Stimulated activated CD8-positive, alpha-beta memory T cell treated with anti-CD3 and anti-CD28 coated beads, Interleukin-7, amount 100 ng/mL, for 24 hours (primary cell): Measurements from ENCODE around the gene MTCL1.

Experiments used
- DNase-seq: peaks from one replicate; pipeline ENCODE4 v3.0.0-alpha.2; 2020; ENCODE audit warnings: low read depth

MTCL1 gene

DNA sequence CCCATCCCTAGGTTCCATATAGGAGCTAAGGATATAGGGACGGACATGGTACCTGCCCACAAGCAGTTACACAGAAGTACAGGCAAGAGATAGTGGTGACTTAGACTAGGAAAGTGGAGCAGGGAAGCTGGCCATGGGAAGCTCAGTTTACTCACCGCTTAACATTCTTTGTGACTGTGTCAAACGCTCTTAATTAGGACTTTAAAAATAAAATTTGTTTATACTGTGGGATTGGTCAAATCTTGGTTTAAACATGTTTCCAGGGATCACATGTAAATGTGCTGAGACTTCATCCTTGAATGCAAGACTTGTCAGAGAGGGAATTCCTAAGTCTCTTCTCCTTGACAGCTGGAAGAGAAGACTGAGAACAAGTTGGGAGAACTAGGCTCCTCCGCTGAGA is 107.3 kb downstream of the MTCL1 start:
- DNase-seq = no peak

DNA sequence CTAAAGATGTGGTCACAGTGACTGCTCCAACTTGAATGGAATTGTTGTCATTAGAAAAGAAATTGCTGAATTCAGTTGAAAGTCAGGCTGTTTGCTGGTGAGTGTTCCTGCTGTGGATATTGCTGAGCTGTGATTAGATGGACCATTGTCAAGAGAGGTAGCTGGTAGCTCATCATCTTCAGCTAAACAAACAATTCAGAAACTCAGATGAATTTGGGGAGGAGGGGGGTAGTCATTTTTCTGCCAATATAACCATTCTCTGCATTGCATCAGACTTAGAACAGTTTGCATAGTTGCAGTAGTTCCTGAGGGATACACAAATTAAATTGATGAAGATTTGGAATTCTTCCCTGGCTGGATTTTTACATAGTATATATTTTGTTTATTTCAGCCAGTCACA is 108.3 kb downstream of the MTCL1 start:
- no peak for DNase-seq

DNA sequence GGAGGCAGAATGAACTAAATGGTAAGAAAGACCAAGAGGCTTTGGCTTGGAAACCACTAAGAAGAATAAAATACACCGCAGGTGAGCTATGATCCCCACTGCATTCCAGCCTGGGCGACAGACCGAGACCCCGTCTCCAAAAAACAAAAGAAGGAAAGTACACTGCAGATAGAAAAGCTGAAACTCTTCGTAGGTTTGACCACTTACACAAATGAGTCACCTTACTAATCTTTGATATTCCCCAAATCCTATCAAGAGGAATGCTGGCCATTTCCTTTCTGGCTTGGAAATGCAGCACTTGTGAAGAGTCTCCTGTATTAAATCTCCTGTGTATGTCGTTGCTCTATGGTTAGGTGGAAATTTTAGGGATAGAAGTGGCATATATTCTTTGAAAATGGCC is 108.8 kb downstream of the MTCL1 start:
- DNase-seq = no peak

DNA sequence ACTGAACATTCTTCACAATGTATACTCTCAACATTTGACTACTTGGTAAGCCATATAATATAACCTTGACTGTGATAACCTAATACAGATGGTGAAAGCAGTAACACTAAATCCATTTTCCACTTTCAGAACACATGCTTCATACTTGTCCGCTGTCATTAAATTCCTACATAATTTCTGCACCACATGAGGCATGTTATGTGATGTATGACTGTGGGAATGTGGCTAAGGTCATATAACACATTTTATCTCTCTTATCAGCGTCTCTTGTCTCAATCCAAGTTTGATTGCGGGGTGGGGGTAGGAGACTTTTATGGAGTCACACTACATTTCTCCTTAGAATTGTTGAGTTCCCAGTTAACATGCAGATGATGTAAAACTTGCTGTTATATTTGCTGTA is 110.9 kb downstream of the MTCL1 start:
- DNase-seq = no peak

DNA sequence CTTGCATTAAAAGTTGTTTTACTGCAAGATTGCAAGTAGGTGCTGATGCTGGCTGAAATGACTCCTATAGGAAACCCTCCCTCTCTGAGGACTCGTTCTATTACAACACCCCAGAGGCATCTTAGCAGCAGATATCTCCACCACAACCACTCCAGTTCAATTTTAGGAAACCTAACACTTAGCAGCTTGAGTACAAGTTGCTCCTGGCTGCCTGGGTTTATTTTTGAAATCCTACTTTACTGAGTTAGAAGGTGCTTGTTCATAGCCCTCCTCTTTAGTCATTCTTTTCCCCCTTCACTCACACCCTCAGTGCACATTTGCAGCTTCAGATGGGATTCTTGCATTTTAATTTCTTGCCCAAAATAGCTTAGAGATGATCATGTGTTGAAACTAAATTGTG is 111.5 kb downstream of the MTCL1 start:
- DNase-seq = no peak

DNA sequence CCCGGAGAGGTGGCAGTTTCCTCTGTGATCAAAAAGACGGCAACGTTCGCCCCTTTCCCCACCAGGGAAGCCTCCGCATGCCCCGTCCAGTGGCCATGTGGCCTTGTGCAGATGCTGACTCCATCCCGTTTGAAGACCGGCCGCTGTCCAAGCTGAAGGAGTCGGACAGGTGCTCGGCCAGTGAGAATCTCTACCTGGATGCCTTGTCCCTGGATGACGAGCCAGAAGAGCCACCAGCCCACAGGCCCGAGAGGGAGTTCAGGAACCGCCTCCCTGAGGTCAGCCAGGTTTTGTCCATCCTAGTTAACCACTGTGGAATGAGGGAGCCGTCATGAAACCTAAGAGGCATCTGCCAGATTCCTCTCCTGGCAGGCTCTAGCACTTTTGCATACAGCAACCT is 113.6 kb downstream of the MTCL1 start:
- DNase-seq = no peak

DNA sequence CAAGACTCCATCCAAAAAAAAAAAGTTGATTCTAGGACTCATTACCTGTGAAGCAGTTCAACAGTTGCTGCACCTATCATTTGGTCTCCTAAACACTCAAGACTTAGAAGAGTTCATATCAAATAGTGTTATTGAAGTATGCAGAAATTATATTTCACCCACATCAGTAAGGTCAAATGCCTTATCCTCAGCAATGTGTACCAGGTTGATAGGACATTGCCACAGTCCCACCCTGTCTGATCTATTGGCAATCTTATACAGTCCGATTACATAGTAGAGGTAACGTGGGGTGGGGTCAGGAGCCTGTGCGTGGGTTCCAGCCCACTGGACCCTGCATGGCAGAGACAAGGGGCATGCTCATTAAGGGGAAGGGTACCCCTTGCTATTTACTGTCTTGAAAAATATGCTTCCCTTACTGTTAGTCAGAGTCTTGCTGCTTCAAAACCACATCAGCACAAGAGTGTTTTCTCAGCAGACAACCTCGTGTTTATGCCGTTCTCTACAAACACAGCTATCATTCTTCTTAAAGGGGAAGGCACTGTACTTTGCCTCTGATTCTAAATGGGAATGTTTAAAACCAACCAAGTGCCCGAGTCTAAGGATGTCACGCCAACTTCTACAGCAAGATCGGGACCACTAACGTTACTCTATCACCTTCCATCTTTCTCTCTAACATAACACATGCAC is 115.2 kb downstream of the MTCL1 start:
- DNase-seq = no peak

DNA sequence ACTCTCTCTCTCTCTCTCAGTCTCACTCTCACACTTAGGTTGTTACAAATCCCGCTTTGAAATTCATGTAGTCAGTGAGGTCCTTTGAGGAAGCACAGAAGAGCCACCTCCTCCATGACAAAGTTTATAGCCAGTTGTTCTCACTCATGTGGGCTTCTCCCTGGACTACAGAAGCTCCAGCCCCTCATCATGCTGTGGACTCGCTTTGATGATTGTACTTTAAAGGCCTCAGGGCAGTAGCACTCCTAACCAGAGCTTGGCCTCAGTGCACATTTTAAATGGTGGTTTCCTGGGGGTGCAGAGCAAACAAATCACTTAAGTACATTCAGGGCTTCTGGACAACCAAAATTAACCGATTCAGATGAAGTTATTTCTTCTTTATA is 115.7 kb downstream of the MTCL1 start:
- DNase-seq = no peak

DNA sequence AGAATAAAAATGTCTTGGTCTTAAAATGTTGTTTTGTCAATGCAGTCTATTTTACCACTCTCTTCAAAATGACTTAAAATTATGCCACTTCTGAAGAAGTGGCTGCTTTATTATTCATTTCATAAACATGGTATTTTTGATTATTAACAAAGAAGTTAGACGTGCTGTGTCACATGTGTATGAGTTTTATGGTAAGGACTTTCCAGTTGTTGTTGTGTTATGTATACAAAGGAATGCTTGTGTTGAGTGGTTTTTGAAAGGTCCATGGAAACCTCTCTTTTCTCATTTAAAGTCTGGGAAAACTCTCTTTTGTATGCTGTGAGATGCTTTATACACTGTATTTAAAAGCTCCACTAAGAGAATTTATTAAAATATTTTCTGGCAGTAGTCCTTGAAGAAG is 116.2 kb downstream of the MTCL1 start:
- no peak for DNase-seq

DNA sequence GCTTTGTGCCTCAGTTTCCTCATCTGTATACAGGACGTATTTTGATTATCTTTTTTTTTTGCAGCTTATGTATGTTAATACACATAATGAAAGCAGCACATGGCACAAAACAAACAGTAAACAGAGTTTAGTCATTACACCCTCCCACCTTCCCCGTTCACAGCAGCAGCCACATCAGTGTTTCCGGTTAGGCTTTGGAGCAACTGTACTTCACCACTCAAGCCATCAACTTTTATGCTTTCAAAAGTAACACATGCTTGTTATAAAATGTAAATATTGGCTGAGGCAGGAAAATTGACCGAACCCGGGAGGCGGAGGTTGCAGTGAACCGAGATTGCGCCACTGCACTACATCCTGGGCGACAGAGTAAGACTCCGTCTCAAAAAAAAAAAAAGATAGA is 117.3 kb downstream of the MTCL1 start:
- DNase-seq = no peak

DNA sequence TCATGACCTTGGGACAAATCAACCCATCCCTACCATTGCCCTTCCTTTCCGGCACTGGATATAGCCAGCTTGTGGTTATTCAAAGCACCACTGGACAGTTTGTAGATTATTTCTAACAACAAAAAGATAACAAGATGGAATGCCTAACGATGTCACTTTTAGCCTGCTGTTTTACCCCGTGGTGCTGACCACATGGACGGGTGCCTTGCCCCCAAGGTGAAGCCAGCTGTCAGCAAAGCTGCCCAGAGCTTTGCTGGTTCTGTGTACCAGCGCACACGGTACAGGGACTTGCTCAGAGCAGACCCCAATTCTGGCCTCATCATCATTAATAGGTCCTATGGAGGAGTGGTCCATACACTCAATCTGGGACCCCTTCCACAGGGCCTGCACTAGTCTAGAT is 118.2 kb downstream of the MTCL1 start:
- no peak for DNase-seq

DNA sequence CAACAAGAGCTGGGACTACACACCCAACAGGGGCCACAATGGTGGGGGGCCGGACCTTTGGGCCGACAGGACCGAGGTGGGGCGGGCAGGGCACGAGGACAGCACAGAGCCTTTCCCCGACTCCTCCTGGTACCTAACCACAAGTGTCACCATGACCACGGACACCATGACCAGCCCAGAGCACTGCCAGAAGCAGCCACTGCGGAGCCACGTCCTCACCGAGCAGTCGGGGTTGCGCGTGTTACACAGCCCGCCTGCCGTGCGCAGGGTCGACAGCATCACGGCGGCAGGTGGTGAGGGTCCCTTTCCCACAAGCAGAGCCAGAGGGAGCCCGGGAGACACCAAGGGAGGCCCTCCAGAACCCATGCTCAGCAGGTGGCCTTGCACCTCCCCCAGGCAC is 119.5 kb downstream of the MTCL1 start:
- DNase-seq = no peak

DNA sequence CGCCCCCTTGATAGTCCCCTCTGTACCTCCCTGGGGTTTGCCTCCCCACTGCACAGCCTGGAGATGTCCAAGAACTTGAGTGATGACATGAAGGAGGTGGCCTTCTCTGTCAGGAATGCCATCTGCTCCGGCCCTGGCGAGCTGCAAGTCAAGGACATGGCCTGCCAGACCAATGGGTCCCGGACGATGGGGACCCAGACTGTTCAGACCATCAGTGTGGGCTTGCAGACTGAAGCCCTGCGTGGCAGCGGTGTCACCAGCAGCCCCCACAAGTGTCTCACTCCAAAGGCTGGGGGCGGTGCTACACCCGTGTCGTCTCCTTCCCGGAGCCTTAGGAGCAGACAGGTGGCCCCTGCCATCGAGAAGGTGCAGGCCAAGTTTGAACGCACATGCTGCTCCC is 119.9 kb downstream of the MTCL1 start:
- no peak for DNase-seq

DNA sequence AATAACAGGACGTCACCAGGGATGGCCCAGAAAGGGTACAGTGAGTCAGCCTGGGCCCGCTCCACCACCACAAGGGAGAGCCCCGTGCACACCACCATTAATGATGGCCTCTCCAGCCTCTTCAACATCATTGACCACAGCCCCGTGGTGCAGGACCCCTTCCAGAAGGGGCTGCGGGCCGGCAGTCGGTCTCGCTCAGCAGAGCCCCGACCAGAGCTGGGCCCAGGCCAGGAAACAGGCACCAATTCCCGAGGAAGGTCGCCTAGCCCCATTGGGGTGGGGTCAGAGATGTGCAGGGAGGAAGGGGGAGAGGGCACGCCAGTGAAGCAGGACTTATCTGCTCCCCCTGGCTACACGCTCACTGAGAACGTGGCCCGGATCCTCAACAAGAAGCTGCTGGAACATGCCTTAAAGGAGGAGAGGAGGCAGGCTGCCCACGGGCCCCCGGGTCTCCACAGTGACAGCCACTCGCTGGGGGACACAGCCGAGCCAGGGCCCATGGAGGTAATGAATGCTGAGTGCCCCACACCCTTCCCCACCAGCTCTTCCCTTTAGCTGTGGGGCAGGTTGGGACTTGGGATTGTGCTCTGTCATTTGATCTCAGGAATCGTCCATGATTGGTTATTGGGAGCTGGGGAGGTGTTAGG is 120.5 kb downstream of the MTCL1 start:
- no peak for DNase-seq

DNA sequence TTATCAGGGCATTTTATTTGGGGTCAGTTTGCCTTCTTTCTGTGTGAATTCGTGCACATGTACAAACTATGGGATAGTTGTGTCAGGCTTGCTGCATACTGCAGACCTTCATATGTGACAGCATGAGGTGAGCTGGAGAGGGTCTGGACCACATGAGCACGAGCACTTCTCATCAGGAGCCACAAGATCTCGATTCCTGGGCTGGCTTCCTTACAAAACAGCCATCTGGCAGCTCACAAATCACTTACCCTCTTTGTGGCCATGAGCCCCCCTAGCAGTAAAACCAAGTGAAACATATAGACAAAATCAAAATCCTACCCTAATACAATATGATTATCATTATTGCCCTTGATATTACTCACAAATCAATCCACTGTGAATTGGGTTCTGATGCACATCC is 121.2 kb downstream of the MTCL1 start:
- DNase-seq = no peak

DNA sequence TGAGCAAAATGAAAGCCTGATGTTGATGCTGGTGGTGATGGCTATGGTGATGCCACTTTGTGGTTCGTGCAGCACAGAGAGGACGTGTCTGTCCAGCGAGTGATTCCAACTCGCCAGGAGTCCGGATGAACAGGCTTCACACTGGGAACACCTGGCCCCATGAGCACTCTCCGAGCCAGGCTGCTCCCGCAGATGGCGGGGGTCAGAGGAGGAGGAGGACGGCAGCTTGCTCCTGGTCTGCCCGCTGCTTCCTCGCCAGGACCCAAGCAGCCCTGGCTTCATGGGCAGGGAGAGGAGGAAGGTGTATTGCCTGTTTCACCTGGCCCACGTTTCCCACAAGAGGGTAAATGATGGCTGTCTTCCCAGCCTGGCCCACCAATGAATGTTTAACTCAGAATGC is 121.6 kb downstream of the MTCL1 start:
- no peak for DNase-seq

DNA sequence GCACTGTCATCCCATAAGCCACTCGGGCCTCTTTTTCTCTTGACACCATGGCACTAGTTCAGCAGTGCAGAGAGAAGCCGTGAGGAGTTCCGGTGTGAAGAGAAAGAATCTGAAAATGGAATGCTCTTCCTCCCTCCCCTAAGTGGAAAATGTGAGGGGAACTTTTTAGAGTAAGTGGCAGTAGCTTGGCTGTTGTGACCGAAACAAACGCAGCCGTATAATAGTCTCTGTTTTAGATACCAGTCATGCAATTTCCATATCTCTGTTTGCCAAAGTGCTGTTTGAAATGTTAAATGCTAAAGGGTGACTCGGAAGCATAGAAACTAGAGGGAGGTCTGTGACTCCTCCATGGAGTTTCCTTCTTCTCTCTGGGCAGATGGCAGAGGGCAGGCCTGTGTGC is 122.9 kb downstream of the MTCL1 start:
- DNase-seq = no peak

DNA sequence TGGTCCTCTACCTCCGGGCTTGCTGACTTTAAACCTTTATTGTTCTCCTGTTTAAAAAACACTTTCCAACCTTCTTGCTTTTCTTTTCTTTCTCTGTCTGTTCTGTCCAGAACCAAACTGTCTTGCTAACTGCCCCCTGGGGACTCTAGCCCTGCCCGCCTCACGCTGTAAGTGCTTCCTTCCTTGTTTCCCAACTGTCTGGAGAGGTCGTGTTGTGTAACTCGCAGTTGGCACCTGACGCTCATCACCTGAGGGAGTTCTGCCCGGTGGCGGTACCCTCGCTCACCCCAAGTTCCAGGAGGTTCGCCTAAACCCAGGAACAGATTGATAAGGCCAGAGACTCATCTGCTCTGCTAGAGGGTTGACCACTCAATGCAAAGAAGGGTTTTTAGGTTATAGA is 123.4 kb downstream of the MTCL1 start:
- no peak for DNase-seq

DNA sequence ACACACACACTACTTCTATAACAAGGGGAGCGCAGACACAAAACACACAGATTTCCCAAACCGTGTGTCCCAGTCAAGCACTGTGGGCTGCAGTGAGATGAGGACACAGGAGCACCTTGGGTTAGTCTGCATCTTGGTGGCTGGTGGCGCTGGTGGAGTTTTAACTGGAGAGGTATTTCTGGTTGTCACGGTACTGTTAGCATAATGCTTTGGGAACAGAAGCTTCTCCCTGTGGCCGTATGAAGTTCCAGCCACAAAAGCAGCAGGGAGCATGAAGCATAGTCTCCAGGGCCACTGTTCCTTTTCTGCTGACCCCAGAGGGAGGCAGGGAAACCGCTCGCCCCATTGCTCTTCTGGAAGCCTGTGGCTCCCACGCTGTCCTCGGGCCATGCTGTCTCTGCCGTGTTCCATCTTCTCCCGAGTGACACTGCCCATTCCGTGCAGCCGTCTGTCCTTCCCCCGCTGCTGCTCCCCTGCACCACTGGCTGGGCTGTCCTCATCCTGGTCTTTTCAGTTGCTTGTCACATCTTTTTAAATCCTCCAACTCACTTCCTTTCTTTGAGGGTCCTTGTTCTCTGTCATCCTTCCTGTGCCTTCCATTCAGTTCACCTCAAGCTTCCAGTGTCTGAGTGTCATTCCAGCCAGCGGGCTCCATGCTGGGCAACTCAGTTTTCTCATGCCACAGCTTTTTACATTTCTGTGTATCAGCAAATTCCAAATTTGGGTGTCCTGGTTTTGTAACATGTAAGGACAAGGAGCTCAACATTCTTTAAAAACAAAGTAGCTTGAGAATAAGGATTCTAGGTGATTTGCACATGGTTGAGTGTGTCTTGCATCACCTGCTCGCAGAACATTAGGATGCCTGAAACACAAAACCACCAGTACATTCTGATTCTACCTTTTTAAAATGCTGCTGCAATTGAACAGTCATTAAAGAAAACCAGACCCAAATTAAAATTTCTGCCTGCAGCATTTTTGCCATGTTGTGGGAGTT is 125.0 kb downstream of the MTCL1 start:
- no peak for DNase-seq

DNA sequence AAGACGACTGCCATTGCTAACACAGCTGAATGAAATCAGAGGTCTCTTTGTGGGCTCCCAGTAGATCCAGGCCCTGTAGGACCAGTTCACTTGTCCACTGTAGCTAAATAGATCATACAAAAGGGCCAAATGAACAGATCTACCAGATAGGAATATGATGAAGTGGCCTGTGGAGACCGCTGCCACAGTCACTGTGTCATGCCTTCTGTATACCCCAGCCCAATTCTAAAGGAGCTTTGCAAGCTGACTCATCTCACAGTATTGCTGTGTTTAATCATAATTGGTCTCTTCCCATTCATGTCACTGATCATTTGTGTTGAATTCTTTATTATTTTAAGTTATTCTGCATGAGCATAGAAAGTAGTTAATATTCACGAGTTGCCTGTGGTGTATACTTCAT is 125.8 kb downstream of the MTCL1 start:
- DNase-seq = no peak

DNA sequence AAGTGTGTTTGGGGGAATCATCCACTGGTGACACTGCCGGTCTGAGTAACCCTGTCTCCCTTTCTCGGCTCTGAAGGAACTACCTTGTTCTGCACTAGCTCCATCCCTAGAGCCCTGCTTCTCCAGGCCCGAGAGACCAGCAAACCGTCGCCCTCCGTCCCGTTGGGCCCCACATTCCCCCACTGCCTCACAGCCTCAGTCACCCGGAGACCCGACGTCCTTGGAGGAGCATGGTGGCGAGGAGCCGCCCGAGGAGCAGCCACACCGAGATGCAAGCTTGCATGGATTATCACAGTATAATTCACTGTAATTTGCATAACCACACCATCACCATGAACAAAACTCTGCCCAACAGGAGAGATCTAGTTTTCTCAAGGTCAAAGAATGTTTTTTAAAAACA is 126.2 kb downstream of the MTCL1 start:
- no peak for DNase-seq

DNA sequence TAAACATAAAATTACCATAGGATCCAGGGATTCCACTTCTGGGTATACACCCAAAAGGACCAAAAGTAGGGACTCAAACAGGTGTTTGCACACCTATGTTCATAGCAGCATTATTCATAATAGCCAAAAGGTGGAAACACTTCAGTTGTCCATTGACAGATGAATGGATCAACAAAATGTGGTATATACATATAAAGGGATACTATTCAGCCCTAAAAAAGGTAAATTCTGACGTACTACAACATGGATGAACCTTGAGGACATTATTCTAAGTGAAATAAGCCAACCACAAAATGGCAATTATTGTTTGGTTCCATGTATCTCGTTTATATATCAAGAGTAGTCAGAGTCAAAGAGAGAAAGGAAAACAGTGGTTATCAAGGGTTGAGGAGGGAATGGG is 128.1 kb downstream of the MTCL1 start:
- no peak for DNase-seq

DNA sequence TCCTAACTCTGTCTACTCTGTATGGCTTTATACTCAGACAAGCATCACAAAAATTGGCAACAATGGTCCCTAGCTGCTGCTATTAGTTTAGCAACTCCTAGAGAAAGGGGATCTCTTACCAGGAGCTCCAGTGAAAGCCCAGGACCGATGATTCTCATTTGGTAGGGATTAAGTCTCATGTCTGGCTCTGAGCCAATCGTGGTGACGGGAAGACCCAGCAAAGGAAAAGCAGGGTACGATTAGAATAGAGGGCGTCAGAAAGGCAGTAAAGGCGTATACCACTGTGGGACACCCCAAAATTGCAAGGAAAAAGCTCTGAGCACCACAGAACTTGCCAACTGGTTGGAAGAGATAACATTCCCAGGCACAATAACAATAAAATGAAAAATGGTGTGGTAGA is 129.5 kb downstream of the MTCL1 start:
- DNase-seq = no peak
